DLD1 (cell line): ENCODE measurements around the gene SHTN1.

Experiments
- in situ Hi-C: cut with HindIII; loops from 2 replicates; pipeline ENCODE4 v1.10.0; 2017; ENCODE audit warnings: low sequenced_read_pairs

SHTN1 gene

GRCh38 chr10:116918583-116918982 is 86.4 kb downstream of the SHTN1 start:
- in situ Hi-C loops = no loop called here

DNA sequence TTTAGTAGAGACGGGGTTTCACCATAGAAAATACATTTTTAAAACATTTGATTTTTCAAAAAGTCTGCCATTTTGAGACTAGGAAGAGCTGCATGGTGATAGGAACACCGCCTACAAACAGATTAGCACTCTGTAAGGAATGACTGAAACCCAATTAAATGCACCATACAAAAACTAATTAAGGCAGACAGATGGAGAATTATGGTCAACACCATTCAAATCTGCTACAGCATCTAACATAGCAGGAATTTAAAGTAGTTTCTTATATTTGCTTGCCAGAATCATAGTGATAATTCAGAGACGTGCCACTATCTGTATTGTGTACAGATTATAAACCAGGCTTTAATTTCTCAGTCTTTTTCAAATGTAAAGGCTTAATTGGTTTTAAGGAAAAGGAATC is 87.5 kb downstream of the SHTN1 start:
- in situ Hi-C loops = no loop called here

DNA sequence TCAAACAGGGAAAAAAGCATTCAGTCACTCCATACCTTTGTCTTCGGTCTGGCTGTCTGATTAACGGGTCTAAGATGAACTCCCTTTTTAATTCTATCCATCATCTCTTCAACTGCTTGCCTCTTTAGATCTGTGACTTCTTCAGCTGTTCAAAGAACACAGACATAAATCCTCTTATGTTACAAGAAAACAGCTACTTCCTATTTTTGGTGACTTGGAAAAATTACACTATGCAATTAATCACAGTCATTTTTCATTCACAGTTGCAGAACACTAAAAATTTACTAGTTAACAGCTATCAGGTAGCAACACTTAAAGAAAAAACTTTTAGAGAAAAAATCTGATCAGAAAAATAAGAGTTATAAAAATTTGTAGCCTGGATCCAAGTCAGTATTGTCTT is 89.6 kb downstream of the SHTN1 start:
- in situ Hi-C loops = no loop called here

- in situ Hi-C loops = no loop called here
Observed at GRCh38 chr10:116913695-116914094, 91.3 kb downstream of the SHTN1 start.

- in situ Hi-C loops = no loop called here
Observed at GRCh38 chr10:116912162-116912561, 92.8 kb downstream of the SHTN1 start.

- in situ Hi-C loops = no loop called here
Observed at GRCh38 chr10:116910910-116911309, 94.1 kb downstream of the SHTN1 start.

DNA sequence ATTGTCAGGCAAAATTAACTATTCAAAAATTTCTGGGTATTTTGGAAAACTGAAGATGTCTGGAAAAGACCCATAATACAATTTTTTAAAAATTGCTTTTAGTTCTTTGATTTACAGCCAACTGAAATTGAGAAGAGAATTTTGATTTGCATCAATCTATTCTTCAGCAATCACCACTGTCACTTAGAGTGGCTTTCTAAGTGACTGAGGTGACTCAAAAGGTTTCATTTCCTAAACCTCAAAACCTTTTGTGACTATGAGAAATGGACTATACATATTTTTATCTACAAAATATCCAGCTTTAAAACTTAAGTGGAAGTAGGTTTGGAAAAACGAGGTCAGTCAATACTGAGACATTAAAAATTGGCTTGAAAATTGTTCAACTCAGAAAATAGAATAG is 95.7 kb downstream of the SHTN1 start:
- in situ Hi-C loops = no loop called here

DNA sequence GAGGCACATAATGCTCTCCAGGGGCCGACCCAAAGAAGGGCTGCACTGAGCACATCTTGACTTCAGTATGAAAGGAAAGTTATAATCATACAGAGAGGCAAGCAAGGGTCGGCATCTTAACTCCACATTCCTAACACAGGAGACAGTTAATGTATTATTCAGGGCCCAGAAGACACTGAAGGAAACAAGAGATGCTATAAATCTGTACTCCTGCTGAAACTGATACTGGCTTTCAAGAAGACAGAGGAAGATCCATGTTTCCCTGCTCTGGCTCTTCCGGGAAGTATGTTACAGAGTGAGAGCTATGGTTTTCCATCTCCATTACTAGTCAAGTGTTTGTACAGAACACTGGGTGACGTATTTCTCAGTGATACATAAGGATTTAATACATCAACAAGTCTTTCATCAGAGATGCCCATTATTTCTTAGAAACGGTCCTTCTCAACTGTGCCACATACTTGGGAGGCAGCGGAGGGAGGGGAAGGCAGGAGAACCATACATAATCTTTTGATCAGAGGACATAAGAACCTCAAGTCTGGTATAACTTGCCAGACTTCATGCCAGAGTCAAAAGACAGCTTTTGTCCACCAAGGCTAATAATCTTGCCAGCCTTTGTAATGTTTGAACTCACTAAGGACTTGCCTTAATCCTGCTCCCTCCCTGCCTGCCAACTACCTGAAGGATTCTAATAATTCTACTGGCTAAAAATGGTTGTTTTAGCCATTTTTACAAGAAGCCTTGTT is 97.6 kb downstream of the SHTN1 start:
- in situ Hi-C loops = no loop called here

GRCh38 chr10:116905845-116906210 is 99.2 kb downstream of the SHTN1 start:
- in situ Hi-C loops = no loop called here

- in situ Hi-C loops = loop anchor here (10.0 kb wide), 1 partner anchor 65 kb away; no protein-coding TSS in a partner anchor
Observed at GRCh38 chr10:116899626-116900025, 105.4 kb downstream of the SHTN1 start.

GRCh38 chr10:116893686-116894037 is 111.3 kb downstream of the SHTN1 start:
- in situ Hi-C loops = loop anchor here (10.0 kb wide), 1 partner anchor 71 kb away; no protein-coding TSS in a partner anchor

DNA sequence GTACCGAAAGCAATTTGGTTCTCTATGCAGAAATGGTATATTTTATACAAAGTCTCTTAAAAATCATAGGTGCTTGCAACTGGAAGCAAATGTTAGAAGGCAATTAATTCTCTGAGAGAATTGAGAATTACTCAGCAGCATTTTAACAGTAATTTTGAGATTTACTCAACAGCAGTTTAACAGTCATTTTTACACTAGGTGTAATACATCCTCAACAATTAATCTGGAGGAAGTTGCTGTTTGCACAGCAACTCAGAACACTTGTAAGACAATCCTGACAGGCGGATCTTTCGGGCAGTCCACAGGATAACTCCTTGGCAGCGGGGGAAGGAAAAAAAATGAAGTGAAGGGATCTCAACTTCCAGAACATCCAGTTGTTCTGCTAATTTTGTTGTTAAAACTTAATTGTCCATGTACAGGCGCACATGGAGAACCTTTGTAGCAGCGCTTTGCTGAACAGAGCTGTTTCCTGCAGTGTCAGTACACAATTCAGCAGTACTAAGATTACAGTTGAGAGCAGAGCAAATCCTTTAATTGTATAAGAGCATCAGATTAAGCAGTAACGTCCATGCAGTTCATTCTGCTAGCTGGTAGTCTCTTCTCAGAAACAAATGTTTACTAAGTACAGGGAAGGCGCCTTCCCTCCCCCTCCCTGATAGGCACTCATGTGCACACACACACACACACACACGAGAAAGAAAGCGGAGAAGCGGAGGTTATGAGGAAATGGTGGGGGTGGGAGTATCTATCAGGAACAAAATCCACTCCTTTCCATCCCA is 111.9 kb downstream of the SHTN1 start:
- in situ Hi-C loops = loop anchor here (10.0 kb wide), 1 partner anchor 72 kb away; no protein-coding TSS in a partner anchor

GRCh38 chr10:116891208-116891607 is 113.8 kb downstream of the SHTN1 start:
- in situ Hi-C loops = loop anchor here (10.0 kb wide), 1 partner anchor 74 kb away; no protein-coding TSS in a partner anchor

DNA sequence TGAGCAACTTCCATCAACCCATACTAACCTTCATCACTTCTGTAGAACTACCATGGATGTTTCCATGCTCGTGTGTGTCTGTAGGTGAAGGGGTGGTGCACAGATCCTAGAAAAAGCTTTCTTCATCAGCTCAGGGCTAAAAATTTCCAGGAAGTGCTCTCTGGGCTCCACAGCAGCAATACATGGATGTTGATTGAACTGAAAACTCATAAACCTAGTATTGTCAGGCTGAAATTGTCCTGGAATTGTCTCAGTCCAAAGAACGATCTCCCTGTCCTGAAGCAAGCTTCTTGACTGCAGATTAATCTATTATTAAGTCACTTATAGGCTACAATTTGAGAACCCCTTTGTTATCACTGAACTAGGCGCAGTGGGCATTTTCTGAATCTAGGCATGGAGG is 115.9 kb downstream of the SHTN1 start:
- in situ Hi-C loops = no loop called here

DNA sequence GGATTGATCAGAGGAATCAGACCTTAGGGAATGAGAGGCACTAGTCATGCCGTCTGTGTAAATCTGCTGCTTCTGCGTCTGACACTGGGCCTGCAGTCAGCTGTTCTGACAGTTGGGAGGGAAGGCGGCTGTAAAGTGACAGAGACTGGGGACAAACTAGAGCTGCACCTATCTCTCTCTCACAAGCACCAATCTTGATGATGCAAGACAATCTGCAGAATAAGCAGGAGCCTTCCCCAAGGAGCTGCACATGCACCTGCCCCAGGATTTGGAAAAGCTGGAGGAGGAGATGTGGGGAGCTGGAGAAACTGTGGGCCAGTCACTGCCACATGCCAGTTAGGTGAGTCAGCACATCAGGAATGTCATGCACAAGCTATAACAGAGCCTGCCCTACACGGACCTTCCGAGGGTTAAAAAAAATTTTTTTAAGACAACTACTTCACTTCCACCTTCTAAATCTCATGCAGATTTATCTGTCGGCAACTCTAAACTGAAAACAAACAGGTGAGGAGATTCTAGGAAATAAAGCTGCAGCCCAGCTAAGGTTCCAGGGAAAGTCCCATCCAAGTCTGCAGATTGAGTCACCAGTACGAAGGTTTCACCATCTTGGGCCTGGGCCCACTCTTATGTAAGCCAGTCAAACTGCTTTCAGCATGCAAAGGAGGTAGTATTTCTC is 116.5 kb downstream of the SHTN1 start:
- in situ Hi-C loops = no loop called here

DNA sequence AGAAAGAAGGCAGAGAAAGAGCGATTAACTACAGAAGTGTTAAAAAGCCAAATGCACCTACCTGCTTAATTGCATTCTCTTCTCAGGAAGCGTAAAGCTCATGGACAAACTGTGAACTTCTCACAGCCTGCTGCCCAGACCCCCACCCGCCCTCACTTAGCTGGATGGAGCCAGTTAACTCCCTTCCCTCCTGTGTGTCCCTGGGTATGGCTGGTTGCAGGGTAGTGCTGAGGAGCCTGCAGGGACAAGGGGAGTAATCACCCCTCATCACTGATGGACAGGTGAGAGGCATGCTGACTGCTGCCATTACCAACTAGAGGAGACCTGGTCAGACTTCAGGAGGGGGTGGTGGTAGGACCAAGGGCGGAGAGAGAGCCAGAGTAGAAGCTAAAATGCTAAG is 118.2 kb downstream of the SHTN1 start:
- in situ Hi-C loops = no loop called here

- in situ Hi-C loops = no loop called here
Observed at GRCh38 chr10:116882639-116883038, 122.3 kb downstream of the SHTN1 start.

GRCh38 chr10:116880716-116881482 is 124.1 kb downstream of the SHTN1 start:
- in situ Hi-C loops = no loop called here

GRCh38 chr10:116879817-116880216 is 125.2 kb downstream of the SHTN1 start:
- in situ Hi-C loops = no loop called here

GRCh38 chr10:116878123-116878522 is 126.9 kb downstream of the SHTN1 start:
- in situ Hi-C loops = no loop called here

DNA sequence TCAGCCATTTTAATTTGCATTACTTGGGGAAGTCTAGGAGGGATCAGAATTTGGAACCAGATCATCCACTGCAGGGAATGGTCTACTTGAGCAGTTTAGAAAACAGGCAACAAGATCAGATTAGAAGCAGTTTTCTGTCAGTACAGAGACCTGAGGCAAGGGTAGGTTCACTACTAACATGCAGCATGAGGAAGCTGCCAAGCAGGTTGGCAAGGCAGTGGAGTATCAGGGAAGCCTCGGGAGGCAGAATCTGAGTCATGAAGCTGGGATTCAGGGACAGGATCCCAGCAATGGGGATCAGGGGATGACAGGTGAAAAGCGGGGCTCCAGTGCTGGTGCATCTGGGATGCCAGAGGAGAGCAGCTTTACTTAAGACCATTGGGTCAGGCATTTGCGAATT is 127.6 kb downstream of the SHTN1 start:
- in situ Hi-C loops = no loop called here
